IMR-90 (cell line): ENCODE data around the gene MTOR. TPM values are rescaled to one million over a fixed set of nuclear protein-coding genes. Genes with fewer than 3 reads are reported as not detected.

Experiments used
- ATAC-seq: fragments of 200-7000 bp; cut with Tn5 transposase; 2 replicates; pipeline ENCODE4 v1.9.1; 2020; ENCODE audit warnings: low read depth, mild to moderate bottlenecking, moderate library complexity
- BruUV-seq: library from RNA; stranded (reverse); fragments of 400-500 nt; replicated peaks from 2 replicates; lab custom pipeline; 2021; lab: Mats Ljungman, UMichigan
- CTCF ChIA-PET: fragments of 300-600 bp; formaldehyde crosslinking; extraction: SDS; loops from one replicate; lab custom pipeline; 2021; ENCODE audit warnings: antibody characterized with exemption; lab: Yijun Ruan, JAX
- POLR2A ChIA-PET: fragments of 300-600 bp; sonication (Branson Sonifier 250); formaldehyde crosslinking; loops from one replicate; lab custom pipeline; 2022; ENCODE audit warnings: antibody characterized with exemption; ENCODE audit not compliant: unreplicated experiment; lab: Charles Lee
- DNase-seq: peaks from one replicate; pipeline ENCODE4 v3.0.0; 2013
- H2AFZ ChIP-seq: replicated peaks from 2 replicates; pipeline ENCODE3; 2013; ENCODE audit warnings: low read length, mild to moderate bottlenecking; ENCODE audit not compliant: poor library complexity
- H2AK5ac ChIP-seq: 2 replicates; pipeline ENCODE4 v1.6.1; 2013; ENCODE audit warnings: low read depth, low read length, inconsistent platforms
- H2AK9ac ChIP-seq: replicated peaks from 2 replicates; pipeline ENCODE3; 2013; ENCODE audit warnings: mild to moderate bottlenecking, low read depth, low read length, moderate library complexity; ENCODE audit not compliant: poor library complexity
- H2BK120ac ChIP-seq: 2 replicates; pipeline ENCODE4 v1.6.1; 2013; ENCODE audit warnings: low read depth, low read length, inconsistent platforms
- H2BK15ac ChIP-seq: 3 replicates; pipeline ENCODE4 v1.6.1; 2013; ENCODE audit warnings: low read depth, low read length, inconsistent platforms
- H2BK20ac ChIP-seq: 2 replicates; pipeline ENCODE4 v1.6.1; 2013; ENCODE audit warnings: low read depth, mild to moderate bottlenecking, inconsistent platforms, low read length, moderate library complexity
- H2BK5ac ChIP-seq: 2 replicates; pipeline ENCODE4 v1.6.1; 2013; ENCODE audit warnings: mild to moderate bottlenecking, low read depth, low read length, inconsistent platforms; ENCODE audit not compliant: poor library complexity, severe bottlenecking
- H3K14ac ChIP-seq: replicated peaks from 2 replicates; pipeline ENCODE4 v1.6.1; 2013; ENCODE audit warnings: low read depth, low read length, inconsistent platforms
- H3K18ac ChIP-seq: 2 replicates; pipeline ENCODE4 v1.6.1; 2013; ENCODE audit warnings: low read depth, low read length, control low read depth
- H3K23ac ChIP-seq: 2 replicates; pipeline ENCODE4 v1.6.1; 2013; ENCODE audit warnings: low read depth, low read length, inconsistent platforms
- H3K27ac ChIP-seq: 2 replicates; pipeline ENCODE4 v1.5.1; 2013; ENCODE audit warnings: mild to moderate bottlenecking, control low read depth, low read length; ENCODE audit not compliant: insufficient read depth
- H3K27me3 ChIP-seq: 2 replicates; pipeline ENCODE4 v1.6.1; 2013; ENCODE audit warnings: low read length; ENCODE audit not compliant: control insufficient read depth, insufficient read depth
- H3K36me3 ChIP-seq: 2 replicates; pipeline ENCODE4 v1.6.1; 2013; ENCODE audit warnings: low read length, mixed read lengths; ENCODE audit not compliant: control insufficient read depth, insufficient read depth
- H3K4ac ChIP-seq: 2 replicates; pipeline ENCODE4 v1.6.1; 2013; ENCODE audit warnings: low read depth, low read length, inconsistent platforms
- H3K4me1 ChIP-seq: 2 replicates; pipeline ENCODE4 v1.6.1; 2013; ENCODE audit warnings: low read length, mixed read lengths; ENCODE audit not compliant: control insufficient read depth, insufficient read depth
- H3K4me2 ChIP-seq: 2 replicates; pipeline ENCODE4 v1.6.1; 2013; ENCODE audit warnings: low read depth, mild to moderate bottlenecking, control low read depth, low read length, moderate library complexity
- H3K4me3 ChIP-seq: 2 replicates; pipeline ENCODE4 v1.5.1; 2013; ENCODE audit warnings: low read depth, mild to moderate bottlenecking, control low read depth, low read length, moderate library complexity; ENCODE audit not compliant: insufficient read depth
- H3K56ac ChIP-seq: 2 replicates; pipeline ENCODE4 v1.6.1; 2013; ENCODE audit warnings: low read length, inconsistent platforms; ENCODE audit not compliant: insufficient read depth; ENCODE audit errors: extremely low read depth
- H3K79me1 ChIP-seq, 2 experiments: 2 replicates each; pipeline ENCODE4 v1.6.1; 2013; ENCODE audit warnings: low read length in 2 of 2, inconsistent platforms in 1 of 2, low read depth in 1 of 2
- H3K9ac ChIP-seq: 2 replicates; pipeline ENCODE4 v1.6.1; 2013; ENCODE audit warnings: low read depth, low read length, control low read depth
- H3K9me1 ChIP-seq: 2 replicates; pipeline ENCODE4 v1.6.1; 2013; ENCODE audit warnings: low read length, inconsistent platforms; ENCODE audit not compliant: insufficient read depth
- H3K9me3 ChIP-seq: 2 replicates; pipeline ENCODE4 v1.6.1; 2013; ENCODE audit warnings: low read length; ENCODE audit not compliant: control insufficient read depth, insufficient read depth
- H4K20me1 ChIP-seq: 2 replicates; pipeline ENCODE4 v1.6.1; 2013; ENCODE audit warnings: low read length, inconsistent platforms; ENCODE audit not compliant: insufficient read depth
- H4K5ac ChIP-seq: 2 replicates; pipeline ENCODE4 v1.6.1; 2013; ENCODE audit warnings: mild to moderate bottlenecking, low read depth, low read length, control low read depth
- H4K8ac ChIP-seq, 2 experiments: 2 replicates each; pipeline ENCODE4 v1.6.1; 2013; ENCODE audit warnings: low read depth in 2 of 2, low read length in 2 of 2, control low read depth in 1 of 2, inconsistent platforms in 1 of 2
- H4K91ac ChIP-seq: 2 replicates; pipeline ENCODE4 v1.6.1; 2013; ENCODE audit warnings: low read depth, low read length, inconsistent platforms; ENCODE audit not compliant: insufficient read depth
- BHLHE40 ChIP-seq: fragments of 150-350 bp; IDR thresholded peaks from 2 replicates; pipeline ENCODE4 v1.6.1; 2016; ENCODE audit warnings: mild to moderate bottlenecking, low read depth, low read length
- CEBPB ChIP-seq: IDR thresholded peaks from 2 replicates; pipeline ENCODE4 v1.6.1; 2012; ENCODE audit warnings: low read depth, low read length, improper control_type of control experiment
- CHD1 ChIP-seq: IDR thresholded peaks from 2 replicates; pipeline ENCODE4 v1.6.1; 2012; ENCODE audit warnings: low read depth, low read length, improper control_type of control experiment
- CTCF ChIP-seq: conservative IDR thresholded peaks from 2 replicates; pipeline ENCODE4 v1.5.1; 2012; ENCODE audit warnings: mild to moderate bottlenecking, low read depth, low read length, improper control_type of control experiment
- ELK1 ChIP-seq: fragments of 150-350 bp; IDR thresholded peaks from 2 replicates; pipeline ENCODE4 v1.6.1; 2016; ENCODE audit warnings: low read depth, mild to moderate bottlenecking, low read length, moderate library complexity, borderline replicate concordance
- FOS ChIP-seq: fragments of 150-350 bp; IDR thresholded peaks from 2 replicates; pipeline ENCODE4 v1.6.1; 2016; ENCODE audit warnings: low read depth, low read length
- MAFK ChIP-seq: IDR thresholded peaks from 2 replicates; pipeline ENCODE4 v1.6.1; 2012; ENCODE audit warnings: low read depth, low read length, improper control_type of control experiment
- MAZ ChIP-seq: IDR thresholded peaks from 2 replicates; pipeline ENCODE4 v1.6.1; 2012; ENCODE audit warnings: low read depth, mild to moderate bottlenecking, low read length, improper control_type of control experiment, moderate library complexity, borderline replicate concordance
- MXI1 ChIP-seq: IDR thresholded peaks from 2 replicates; pipeline ENCODE4 v1.6.1; 2012; ENCODE audit warnings: low read depth, mild to moderate bottlenecking, low read length, moderate library complexity, borderline replicate concordance
- NFE2L2 ChIP-seq: fragments of 150-350 bp; IDR thresholded peaks from 2 replicates; pipeline ENCODE4 v1.6.1; 2016; ENCODE audit warnings: low read depth, mild to moderate bottlenecking, low read length
- RAD21 ChIP-seq: IDR thresholded peaks from 2 replicates; pipeline ENCODE4 v1.6.1; 2012; ENCODE audit warnings: low read length, improper control_type of control experiment
- RCOR1 ChIP-seq: IDR thresholded peaks from 2 replicates; pipeline ENCODE4 v1.6.1; 2012; ENCODE audit warnings: mild to moderate bottlenecking, low read length, improper control_type of control experiment; ENCODE audit not compliant: insufficient replicate concordance
- RFX5 ChIP-seq: IDR thresholded peaks from 2 replicates; pipeline ENCODE4 v1.8.0; 2012; ENCODE audit warnings: low read depth, mild to moderate bottlenecking, low read length, moderate library complexity
- SMC3 ChIP-seq: fragments of 150-350 bp; IDR thresholded peaks from 2 replicates; pipeline ENCODE4 v1.6.1; 2016; ENCODE audit warnings: low read depth, mild to moderate bottlenecking, antibody characterized with exemption, low read length, moderate library complexity
- USF2 ChIP-seq: fragments of 150-350 bp; IDR thresholded peaks from 2 replicates; pipeline ENCODE4 v1.6.1; 2017; ENCODE audit warnings: mild to moderate bottlenecking, antibody characterized with exemption, low read length, low read depth
- WGBS, 2 experiments: methylation state at CpG; one replicate each; pipeline versions ENCODE4 v1.1.5 to v1.1.7; 2013; ENCODE audit warnings: missing lambda C conversion rate in 2 of 2; ENCODE audit not compliant: insufficient read length in 1 of 2; ENCODE audit errors: extremely low coverage in 2 of 2; 5-methylcytosine and 5-hydroxymethylcytosine counted together
- dilution Hi-C: fragments of 300-500 bp; cut with HindIII; formaldehyde crosslinking; loops from one replicate; pipeline ENCODE4 v1.14.3; 2018; ENCODE audit warnings: low sequenced_read_pairs; ENCODE audit not compliant: unreplicated experiment
- in situ Hi-C: fragments of 300-500 bp; cut with MboI; formaldehyde crosslinking; loops from 3 replicates; pipeline ENCODE4 v1.14.3; 2019; ENCODE audit warnings: low sequenced_read_pairs, inconsistent platforms, mixed read lengths
- intact Hi-C: fragments of 100-400 bp; cut with micrococcal nuclease; formaldehyde crosslinking; loops from 2 replicates; pipeline ENCODE4 v1.10.0; 2022
- polyA plus RNA-seq, 3 experiments: library from polyadenylated mRNA; depleted of rRNA; stranded (reverse); fragments of >200 nt; gene quantifications; 2 replicates each; pipeline ENCODE4 v1.2.3, GENCODE V29; 2012; ENCODE audit warnings: low replicate concordance in 1 of 3
- total RNA-seq: library from RNA; depleted of rRNA; stranded (reverse); fragments of >200 nt; gene quantifications from 2 replicates; pipeline ENCODE4 v1.2.3, GENCODE V29; 2012

MTOR gene
- total and polyA plus RNA-seq, 2 of the 4 experiments (the other 2 are of a cell fraction), result 19.2 to 36.7 TPM

- Histone ChIP-seq H3K9me3 (no peaks in the 10 kb centered on the region), H3K27me3 (no peaks in the 10 kb centered on the region), H3K9me1 (no peaks in the 10 kb centered on the region), H3K14ac (no peak overlapping the region), H4K91ac (no peak overlapping the region), H4K8ac (no peak overlapping the region), H3K23ac (no peak overlapping the region), H3K4me1 (no peaks in the 10 kb centered on the region), H2AK9ac (no peak overlapping the region), H3K4ac (no peak overlapping the region), H4K20me1 (no peaks in the 10 kb centered on the region), H2AK5ac (no peak overlapping the region), H2BK5ac (no peak overlapping the region), H3K79me1 (peaks cover 0 to 6% of the 10 kb centered on the region in 2 experiments; a peak in 1 of 4 replicates), H2BK120ac (no peak overlapping the region), H3K27ac (no peak overlapping the region), H2AFZ (no peak overlapping the region), H2BK20ac (no peak overlapping the region), H3K9ac (no peak overlapping the region), H3K56ac (no peak overlapping the region), H3K4me3 (no peak overlapping the region), H3K4me2 (no peak overlapping the region), H3K36me3 (peaks cover 31% of the 10 kb centered on the region), H4K5ac (no peak overlapping the region), H3K18ac (no peak overlapping the region), H2BK15ac (no peak overlapping the region)
- dilution Hi-C loops, result no loop called here
- WGBS, 2 experiments, result no CpG with 5 or more reads among the region's 2 CpGs
- in situ Hi-C loops, result no loop called here
- no TSS peak for BruUV-seq
- ATAC-seq (no peak), DNase-seq (no peak)
- TF ChIP-seq CEBPB (no peak), ELK1 (no peak), FOS (no peak), NFE2L2 (no peak), RAD21 (no peak), MAFK (no peak), BHLHE40 (no peak), USF2 (no peak), RFX5 (no peak), SMC3 (no peak), MAZ (no peak), RCOR1 (no peak), MXI1 (no peak), CHD1 (no peak), CTCF (no peak)
- ChIA-PET POLR2A (no interaction called here), CTCF (no interaction called here)
- intact Hi-C loops, result no loop called here
Observed at GRCh38 chr1:11198851-11199594, 63.3 kb downstream of the MTOR start.
